HG03175 (cell line): Measurements from ENCODE around the gene NACA.

ENCODE experiments used
- ATAC-seq: cut with Tn5 transposase; IDR thresholded peaks from one replicate; pipeline ENCODE4 v1.9.1; 2021; ENCODE audit warnings: mild to moderate bottlenecking, moderate library complexity; ENCODE audit not compliant: unreplicated experiment

Gene NACA

GRCh38 chr12:56694161-56694560 lies 30.9 kb downstream of the NACA start:
- no peak for ATAC-seq

DNA sequence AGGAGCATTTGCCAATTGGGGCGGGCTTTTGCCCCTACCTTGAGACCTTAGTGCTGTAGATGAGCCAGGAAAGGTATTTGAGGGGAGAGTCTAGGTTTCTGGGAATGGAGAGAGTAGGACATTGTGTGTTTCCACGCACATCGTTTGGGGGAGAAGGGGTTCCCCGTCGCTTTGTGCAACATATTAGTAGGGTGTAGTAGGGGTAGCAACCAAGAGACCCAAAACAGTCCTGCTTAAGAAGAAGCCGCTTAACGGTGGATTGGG lies 36.3 kb downstream of the NACA start:
- ATAC-seq = no peak

DNA sequence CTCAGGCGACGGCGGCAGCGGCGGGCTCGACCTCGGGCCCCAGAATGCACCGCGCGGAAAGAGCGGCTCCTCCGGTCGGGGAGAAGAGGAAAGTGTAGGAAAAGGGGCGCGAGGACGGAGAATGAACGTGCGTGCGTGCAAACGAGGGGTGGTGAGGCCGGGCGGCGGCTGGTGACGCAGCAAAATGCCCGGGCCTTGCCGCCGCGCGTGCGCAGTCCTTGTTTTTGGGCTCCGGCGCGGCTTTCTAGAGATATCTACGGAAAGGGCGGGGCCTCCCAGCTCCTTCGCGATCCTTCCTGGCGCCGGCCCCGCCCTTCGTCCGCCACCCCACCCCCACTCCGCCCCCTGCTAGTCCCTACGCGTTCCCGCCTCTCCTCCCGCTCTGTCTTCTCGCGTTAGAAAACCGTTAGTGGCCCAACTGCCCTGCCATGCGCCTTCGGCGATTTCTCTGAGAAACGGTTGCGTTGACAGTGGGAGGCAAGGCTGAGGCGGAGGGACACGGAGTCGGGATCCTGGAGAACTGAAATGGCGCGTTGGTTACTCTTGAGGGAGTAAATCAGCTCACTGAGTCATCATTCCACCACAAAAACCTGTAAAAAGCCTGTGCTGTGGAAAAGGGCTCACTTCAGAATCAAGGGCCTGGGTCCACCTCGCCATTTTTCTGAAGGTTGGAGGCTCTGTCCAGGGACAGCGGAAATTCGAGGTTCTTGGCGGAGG lies 36.8 kb downstream of the NACA start, which contains the start of gene PTGES3:
PTGES3 (minus strand) TSS at position 156 of the 717 bp plus-strand sequence. CDS start 285 bp downstream, outside the sequence.
- peak; percentile 61 for ATAC-seq

- peak; percentile 30 for ATAC-seq
Measured at GRCh38 chr12:56687223-56688128, 37.6 kb downstream of the NACA start.

GRCh38 chr12:56684745-56685359 lies 40.2 kb downstream of the NACA start:
- ATAC-seq = no peak

GRCh38 chr12:56682323-56682722 lies 42.8 kb downstream of the NACA start:
- ATAC-seq = no peak

- ATAC-seq = no peak
Measured at GRCh38 chr12:56679883-56680575, 45.1 kb downstream of the NACA start.

DNA sequence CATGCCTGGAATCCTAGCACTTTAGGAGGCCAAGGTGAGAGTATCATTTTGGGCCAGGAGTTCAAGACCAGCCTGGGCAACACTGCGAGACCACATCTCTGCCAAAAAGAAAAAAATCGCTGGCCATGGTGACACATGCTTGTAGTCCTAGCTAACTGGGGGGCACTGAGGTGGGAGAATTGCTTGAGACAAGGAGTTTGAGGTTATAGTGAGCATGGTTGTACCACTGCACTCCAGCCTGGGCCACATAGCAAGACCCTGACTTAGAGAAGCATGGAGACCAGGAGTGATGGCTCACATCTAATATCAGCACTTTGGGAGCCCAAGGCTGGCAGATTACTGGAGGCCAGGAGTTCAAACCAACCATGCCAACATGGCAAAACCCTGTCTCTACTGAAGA lies 46.2 kb downstream of the NACA start:
- ATAC-seq = no peak

GRCh38 chr12:56677680-56678079 lies 47.4 kb downstream of the NACA start:
- ATAC-seq = peak; percentile 74

DNA sequence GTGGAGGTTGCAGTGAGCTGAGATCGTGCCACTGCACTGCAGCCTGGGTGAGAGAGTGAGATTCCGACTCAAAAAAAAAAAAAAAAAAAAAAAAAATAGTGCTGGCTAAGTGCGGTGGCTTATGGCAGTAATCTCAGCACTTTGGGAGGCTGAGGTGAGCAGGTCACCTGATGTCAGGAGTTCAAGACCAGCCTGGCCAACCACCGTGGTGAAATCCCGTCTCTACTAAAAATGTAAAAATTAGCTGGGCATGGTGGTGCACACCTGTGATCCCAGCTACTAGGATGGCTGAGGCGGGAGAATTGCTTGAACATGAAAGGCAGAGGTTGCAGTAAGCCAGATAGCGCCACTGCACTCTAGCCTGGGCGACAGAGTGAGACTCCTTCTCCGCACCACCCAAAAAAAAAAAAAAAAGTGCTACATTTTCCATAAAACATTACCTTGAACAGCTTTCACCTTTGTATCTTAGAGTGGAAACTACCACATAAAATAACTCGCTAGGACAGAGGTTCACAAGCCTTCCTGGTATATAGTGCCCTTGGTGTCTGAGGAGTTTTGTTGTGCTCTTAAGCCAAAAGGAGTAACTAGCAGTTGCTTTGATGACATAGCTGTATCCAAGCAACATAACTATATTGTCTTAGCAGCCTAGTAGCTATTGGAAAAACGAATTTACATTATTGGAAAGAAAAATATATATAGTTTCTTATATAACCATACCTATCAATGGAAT lies 48.1 kb downstream of the NACA start:
- peak; percentile 25 for ATAC-seq

- ATAC-seq = no peak
Measured at GRCh38 chr12:56671608-56672007, 53.5 kb downstream of the NACA start.

- ATAC-seq = no peak
Measured at GRCh38 chr12:56670836-56671235, 54.3 kb downstream of the NACA start.

DNA sequence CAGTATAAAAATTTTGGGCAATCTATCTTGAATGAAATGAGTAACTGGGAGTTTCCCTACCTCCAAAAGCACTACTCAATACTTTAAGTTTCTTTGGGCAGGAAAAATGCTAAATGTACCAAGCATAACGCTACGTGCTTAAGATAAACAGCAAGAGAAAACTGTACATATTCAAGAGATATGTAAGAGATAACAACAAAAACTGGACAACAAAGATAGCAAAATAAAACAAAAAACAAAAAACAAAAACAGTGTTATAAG lies 57.0 kb downstream of the NACA start:
- ATAC-seq = no peak
